Amniotic epithelial cell (primary cell): ENCODE measurements around the gene ATG16L2.
A peak's percentile ranks its signal among the peaks of the same experiment; 100 is the strongest.
"Not testable (repeated sequence)": the region's sequence is repeated elsewhere in the genome, so short reads cannot be mapped to it uniquely, and the experiment has no call there.

Experiments used
- DNase-seq: peaks from one replicate; pipeline ENCODE4 v3.0.0-alpha.2; 2010; ENCODE audit warnings: low read depth

The ATG16L2 gene

GRCh38 chr11:72825661-72826060 lies 11.4 kb downstream of the ATG16L2 start:
- no peak for DNase-seq

GRCh38 chr11:72826191-72826941 lies 12.2 kb downstream of the ATG16L2 start:
- no peak for DNase-seq

DNA sequence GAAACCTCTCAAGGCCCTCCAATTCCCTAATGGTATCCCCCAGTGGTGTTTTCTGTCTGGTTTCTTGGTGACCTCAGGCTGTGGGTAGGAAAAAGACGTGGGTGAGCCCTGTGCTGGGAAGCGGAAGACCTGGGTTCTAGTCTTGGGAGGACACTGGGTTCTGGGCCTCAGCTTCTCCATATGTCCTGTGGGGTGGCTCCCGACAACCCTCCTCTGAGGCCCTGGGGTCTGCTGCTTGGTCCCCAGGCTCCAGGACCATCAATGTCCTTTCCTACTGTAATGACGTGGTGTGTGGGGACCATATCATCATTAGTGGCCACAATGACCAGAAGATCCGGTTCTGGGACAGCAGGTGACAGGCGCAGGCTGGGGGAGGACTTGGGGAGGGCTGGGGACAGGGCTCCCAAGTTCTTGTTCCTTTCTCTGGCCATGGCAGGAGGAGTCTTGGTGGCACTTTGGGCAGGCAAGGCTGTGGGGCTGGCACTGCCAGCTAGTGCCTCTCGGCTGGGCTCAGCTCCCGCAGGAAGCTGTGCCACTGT lies 12.8 kb downstream of the ATG16L2 start:
- DNase-seq, result no peak

- DNase-seq, result not testable (repeated sequence)
These were observed 13.4 kb downstream of the ATG16L2 start for GRCh38 chr11:72827656-72828055.

DNA sequence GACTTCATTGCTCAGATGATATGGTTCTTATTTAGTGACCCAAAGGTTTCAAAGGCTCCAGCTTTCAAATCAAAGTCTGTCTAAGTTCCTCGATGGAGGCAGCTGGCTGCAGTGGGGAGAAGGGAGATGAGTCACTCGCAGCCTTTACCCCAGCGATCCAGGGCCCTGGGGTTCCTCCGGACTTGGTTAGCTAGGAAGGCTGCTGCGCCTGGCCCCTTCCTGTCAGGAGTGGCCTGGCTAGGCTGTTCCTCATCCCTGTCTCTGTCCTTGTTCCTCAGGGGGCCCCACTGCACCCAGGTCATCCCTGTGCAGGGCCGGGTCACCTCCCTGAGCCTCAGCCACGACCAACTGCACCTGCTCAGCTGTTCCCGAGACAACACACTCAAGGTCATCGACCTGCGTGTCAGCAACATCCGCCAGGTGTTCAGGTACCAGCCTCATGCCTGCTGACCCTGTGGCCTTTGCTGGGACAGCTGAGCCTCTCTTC lies 13.9 kb downstream of the ATG16L2 start:
- peak; percentile 56 for DNase-seq

DNA sequence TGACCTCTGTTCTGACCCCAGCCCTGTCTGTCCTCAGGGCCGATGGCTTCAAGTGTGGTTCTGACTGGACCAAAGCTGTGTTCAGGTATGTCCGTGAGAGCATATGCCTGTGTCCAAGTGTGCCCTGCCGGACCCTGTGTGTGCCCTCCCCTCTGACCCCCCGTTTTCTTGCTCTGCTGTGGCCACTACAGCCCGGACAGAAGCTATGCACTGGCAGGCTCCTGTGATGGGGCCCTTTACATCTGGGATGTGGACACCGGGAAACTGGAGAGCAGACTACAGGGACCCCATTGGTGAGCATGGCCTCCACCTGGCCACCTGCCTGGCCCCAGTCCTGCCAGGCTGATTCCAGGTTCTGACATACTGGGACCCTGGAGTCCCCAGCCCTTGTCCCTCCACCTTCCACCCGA lies 14.5 kb downstream of the ATG16L2 start:
- DNase-seq, result no peak

GRCh38 chr11:72829178-72829577 lies 15.0 kb downstream of the ATG16L2 start:
- DNase-seq, result no peak

DNA sequence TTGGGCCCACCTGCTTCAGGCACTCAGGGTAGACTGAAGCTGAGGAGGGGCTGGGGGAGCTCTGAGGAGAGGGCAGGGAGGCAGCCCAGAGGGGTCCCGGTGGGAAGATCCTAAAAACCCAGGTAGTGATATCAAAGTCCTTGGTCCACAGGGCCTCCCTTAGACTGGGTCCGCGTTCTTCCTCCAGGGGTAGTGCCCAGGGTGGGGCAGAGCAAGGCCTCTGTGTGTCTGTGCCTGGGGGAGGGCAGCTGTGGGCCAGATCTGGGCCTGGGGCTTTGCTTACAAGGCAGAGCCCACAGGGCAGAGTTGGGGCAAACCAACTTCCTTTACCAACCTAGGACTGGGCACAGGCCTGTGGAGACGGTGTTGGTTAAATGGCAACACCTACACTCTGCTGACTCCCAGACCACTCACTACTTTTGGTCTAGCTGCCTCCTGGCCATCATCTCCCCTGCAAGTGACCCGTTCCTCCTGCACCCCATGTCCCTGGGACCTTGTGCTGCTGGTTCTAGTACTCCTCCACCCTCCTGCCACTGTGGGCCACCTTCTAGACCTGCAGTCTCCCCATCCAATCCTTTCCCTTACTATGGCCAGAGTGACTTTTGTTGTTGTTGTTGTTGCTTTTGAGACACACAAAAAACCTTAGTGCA lies 15.8 kb downstream of the ATG16L2 start:
- no peak for DNase-seq

- peak; percentile 70 for DNase-seq
These were observed 17.5 kb downstream of the ATG16L2 start for GRCh38 chr11:72831521-72832300.

DNA sequence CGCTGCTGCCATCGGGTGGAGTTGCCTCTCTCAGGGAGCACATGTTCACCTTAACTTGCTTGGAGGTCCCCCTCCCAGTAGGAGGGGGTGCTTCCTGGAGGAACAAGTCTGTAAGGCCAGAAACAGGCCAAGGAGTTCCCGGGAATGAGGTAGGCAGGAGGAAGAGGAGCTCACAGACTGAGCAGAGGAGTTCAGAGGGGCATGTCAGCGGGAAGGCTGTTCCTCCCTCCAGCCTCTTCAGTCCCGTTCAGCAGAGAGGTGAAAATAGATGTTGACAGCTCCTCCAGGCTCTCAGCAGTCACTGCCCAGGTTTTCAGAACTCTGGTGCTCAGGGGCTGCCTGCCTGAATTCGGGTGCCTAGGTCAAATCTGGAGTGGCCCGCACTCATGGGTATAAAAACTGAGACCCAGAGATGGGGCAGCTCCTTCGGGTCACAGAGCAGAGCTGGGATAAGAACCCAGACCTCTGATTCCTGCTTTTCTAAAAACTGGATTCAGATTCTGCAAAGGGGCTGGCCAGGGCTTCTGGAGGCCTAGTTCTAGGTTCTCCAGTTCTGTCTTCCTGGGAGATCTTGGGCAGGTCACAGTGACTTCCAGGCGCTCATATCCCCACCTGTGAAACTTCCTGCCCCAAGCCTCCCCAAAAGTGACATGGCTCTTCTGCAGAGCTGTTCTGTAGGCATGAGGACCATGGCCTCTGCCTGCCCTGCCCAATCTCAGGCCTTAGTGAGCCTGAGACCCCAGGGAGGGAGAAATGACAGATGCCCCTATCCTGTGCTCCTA lies 18.3 kb downstream of the ATG16L2 start:
- DNase-seq, result no peak

DNA sequence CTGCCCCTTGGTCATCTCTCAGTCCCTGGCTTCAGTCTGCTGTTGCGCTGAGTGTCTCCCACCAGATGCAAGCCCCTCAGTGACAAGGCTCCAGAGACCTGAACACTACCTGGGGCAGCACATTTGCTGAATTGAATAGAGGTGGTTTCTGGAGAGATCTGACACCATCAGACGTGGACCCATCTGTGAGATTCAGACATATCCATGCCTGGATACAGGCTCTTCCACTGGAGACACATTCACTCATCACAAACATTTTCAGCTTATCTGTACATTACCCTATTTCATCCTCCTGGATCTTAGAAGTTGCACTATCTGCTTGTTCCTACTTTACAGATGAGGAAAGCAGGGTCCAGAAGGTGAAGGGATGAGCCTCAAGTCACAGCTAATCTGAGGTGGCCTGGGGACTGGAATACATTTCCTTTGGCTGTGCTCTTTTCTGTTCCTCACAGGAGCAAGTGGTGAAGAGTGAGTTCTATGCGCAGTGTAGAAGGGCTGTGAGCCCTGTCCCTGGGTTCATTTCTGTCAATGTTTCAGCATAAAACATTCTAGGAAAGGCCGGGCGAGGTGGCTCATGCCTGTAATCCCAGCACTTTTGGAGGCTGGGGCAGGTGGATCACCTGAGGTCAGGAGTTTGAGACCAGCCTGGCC lies 19.0 kb downstream of the ATG16L2 start:
- no peak for DNase-seq

DNA sequence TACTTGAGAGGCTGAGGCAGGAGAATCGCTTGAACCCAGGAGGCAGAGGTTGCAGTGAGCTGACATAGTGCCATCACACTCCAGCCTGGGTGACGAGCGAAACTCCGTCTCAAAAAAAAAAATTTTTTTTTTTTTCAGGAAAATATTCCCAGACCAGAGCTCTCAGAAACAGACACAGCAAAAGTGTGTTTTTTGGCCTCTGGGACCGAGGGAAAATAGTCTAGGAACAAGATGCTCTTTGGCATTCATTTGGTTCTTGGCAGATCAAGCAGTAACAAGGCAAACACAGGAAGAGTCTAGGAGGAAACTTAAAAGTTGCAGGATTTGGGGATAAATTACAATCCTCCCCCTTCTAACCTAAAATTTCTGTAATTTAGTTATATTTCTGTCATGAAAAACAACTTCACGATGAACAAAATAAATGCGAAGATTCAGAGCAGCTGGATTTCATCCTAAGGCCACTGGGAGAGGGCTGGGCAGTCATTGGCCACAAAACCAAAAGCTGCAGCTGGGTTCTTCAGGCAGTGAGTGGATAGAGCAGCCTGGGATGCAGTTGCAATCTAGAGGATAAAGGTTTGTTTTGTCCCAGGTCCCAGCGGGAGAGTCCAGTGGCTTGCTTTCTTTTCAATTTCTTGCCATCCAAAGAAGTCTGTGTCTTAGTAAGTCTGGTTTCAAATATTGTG lies 19.7 kb downstream of the ATG16L2 start:
- DNase-seq, result no peak

DNA sequence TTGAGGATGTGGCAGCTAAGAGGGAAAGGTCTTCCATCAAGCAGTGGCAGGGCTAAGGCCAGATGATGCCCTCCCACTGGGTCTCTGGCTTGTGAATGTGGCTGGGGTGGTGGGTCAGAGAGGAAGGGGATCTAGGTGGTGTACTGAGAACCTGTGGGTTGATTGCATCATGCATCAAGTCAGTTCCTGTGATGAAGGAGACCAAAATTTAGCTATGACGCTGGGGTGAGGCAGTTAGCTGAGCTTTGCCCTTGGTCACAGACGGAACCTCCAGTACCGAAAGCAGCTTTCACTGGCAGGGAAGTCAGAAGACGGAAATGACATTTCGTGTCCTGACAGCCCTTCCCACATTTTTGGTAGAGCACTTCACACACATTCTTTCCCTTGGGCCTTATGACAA lies 20.7 kb downstream of the ATG16L2 start:
- no peak for DNase-seq

- no peak for DNase-seq
These were observed 21.9 kb downstream of the ATG16L2 start for GRCh38 chr11:72836111-72836510.

DNA sequence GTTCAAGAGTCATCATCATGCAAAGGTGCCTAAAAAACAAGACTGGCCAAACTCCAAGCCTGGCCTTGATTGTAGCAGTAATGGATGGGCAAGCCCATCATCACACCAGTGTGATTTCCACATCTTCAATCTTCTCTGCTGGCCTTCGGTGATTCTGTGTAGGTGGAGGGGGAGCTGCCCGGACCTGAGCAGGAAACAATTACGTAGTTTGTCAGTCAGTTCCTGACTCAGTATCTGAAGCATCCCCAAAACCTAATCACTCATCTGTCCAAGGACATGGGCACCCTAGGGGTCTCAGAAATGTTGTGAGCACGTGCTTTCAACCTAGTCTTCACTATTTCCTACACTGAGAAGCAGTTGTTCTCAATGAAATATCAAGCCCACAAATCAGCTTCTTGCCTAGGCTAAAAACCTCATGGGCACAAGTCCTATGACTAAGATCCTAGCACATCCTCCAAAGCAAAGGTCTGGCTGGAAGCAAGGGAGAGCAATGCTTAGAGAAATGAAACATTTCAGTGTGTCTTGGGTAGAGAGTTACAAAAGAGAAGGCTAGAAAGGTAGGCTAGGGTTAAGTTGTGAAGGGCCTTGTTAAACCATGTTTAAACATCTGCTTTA lies 24.6 kb downstream of the ATG16L2 start:
- peak; percentile 95 for DNase-seq

- DNase-seq, result peak; percentile 98
These were observed 26.6 kb downstream of the ATG16L2 start for GRCh38 chr11:72840780-72841179.

GRCh38 chr11:72841397-72841796 lies 27.2 kb downstream of the ATG16L2 start:
- no peak for DNase-seq

GRCh38 chr11:72842126-72842525 lies 27.9 kb downstream of the ATG16L2 start:
- DNase-seq, result no peak

DNA sequence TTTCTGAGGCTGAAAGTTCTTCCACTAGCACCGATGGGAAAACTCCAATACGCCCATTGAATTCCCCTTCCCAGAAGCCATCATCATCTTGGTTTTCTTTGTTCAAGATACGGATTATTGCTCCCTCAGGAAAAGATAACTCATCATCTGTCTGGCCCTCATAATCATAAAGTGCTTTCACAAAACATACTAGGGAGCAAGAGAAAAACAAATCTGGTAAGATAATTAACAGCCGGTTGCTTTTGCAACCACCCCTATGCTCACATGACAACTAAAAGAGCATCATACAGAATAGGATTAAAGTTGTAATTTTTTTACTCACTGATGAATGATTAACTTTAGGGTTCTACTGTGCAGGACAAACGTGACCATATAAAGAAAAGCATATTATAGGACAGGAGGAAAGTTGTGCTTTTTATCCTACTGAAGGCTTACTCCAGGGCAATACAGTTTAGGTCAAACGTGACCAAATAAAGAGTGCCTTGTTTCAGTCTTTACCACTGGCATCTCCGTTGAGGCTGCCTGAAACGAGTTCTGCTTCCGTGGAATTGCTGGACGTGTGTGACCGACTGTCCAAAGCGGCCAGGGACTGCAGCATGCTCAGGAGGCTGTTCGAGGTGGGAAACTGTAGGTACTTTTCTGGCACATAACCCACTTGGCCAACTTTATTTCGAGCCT lies 28.6 kb downstream of the ATG16L2 start:
- no peak for DNase-seq

GRCh38 chr11:72844356-72844755 lies 30.1 kb downstream of the ATG16L2 start:
- peak; percentile 75 for DNase-seq
